ENCODE data around the gene SLBP.
"Not testable (repeated sequence)": the region's sequence is repeated elsewhere in the genome, so short reads cannot be mapped to it uniquely, and the experiment has no call there.

The SLBP gene

DNA sequence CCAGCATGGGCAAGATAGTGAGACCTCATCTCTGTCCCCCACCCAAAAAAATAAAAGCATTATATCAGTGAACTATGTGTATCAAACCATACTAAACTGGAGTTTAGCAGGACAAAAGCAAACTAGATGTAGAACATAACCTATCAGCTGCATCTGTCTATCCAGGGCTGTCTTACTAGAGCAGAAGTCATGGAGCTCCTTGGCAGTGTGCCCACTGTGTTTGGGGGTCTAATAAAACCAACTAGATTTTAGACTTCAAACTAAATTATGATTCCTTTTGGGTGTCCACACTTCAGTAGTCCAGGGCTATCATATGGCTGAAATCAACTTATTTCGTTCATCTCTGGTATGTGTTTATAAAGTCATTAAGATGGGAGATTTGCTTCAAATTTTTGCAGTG lies 8.3 kb downstream of the SLBP start:
- DNase-seq (ENCODE audit: low read depth), result no peak
- TF ChIP-seq, protein P1, sequence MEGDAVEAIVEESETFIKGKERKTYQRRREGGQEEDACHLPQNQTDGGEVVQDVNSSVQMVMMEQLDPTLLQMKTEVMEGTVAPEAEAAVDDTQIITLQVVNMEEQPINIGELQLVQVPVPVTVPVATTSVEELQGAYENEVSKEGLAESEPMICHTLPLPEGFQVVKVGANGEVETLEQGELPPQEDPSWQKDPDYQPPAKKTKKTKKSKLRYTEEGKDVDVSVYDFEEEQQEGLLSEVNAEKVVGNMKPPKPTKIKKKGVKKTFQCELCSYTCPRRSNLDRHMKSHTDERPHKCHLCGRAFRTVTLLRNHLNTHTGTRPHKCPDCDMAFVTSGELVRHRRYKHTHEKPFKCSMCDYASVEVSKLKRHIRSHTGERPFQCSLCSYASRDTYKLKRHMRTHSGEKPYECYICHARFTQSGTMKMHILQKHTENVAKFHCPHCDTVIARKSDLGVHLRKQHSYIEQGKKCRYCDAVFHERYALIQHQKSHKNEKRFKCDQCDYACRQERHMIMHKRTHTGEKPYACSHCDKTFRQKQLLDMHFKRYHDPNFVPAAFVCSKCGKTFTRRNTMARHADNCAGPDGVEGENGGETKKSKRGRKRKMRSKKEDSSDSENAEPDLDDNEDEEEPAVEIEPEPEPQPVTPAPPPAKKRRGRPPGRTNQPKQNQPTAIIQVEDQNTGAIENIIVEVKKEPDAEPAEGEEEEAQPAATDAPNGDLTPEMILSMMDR (IDR thresholded peaks at IDR 0.05; ENCODE audit: low read depth, low read length, missing control alignments), result no peak
- H3K4me3 ChIP-seq (ENCODE audit: low read depth, low read length), result no peak overlapping the region
- in situ Hi-C loops (cut with HindIII; ENCODE audit: low sequenced_read_pairs), result no loop called here

- DNase-seq (ENCODE audit: low read depth); H3K4me3 ChIP-seq (ENCODE audit: low read depth, low read length); in situ Hi-C loops (cut with HindIII; ENCODE audit: low sequenced_read_pairs): not testable (repeated sequence)
Observed at GRCh38 chr4:1701671-1702070, 10.4 kb downstream of the SLBP start.

GRCh38 chr4:1695913-1696312 lies 16.2 kb downstream of the SLBP start:
- TF ChIP-seq, protein P1 (IDR thresholded peaks at IDR 0.05; ENCODE audit: low read depth, low read length, missing control alignments), result no peak
- H3K4me3 ChIP-seq (ENCODE audit: low read depth, low read length), result no peak overlapping the region
- in situ Hi-C loops (cut with HindIII; ENCODE audit: low sequenced_read_pairs), result no loop called here
- no peak for DNase-seq (ENCODE audit: low read depth)

GRCh38 chr4:1693131-1693896 lies 18.8 kb downstream of the SLBP start:
- DNase-seq (ENCODE audit: low read depth), result peak; percentile 62
- no peak overlapping the region for H3K4me3 ChIP-seq (ENCODE audit: low read depth, low read length)
- in situ Hi-C loops (cut with HindIII; ENCODE audit: low sequenced_read_pairs), result no loop called here
- TF ChIP-seq, protein P1 (IDR thresholded peaks at IDR 0.05; ENCODE audit: low read depth, low read length, missing control alignments), result peak; percentile 98

DNA sequence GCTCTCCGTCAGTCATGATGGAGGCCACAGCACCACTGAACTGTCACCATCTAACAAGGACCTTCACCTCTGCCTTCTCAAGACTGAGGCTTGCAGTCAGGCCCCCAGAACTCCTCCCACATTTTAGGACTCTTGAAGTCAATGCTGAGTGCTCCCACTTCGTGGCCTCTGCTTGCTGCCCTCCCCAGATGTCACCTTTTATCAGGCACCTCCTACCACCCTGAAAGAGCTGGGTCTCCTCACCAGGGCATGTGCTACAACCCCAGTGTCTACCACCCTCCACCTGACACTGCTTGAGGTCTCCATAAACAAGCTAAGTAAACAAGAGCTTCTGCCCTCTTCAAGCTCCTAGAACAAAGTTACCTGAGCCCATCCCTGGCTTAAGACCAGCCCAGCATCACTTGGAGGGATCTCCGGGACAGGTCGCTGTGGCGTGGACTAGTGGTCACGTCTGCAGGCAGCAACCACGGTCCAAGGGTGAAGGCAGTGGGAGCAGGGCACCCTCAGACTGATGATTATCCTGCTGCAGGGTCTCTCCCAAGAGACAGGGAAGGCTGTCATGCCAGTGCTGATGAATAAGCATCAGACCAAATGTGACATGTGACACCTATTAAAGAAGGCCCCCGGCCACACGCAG lies 20.3 kb downstream of the SLBP start:
- no peak overlapping the region for H3K4me3 ChIP-seq (ENCODE audit: low read depth, low read length)
- TF ChIP-seq, protein P1 (IDR thresholded peaks at IDR 0.05; ENCODE audit: low read depth, low read length, missing control alignments), result no peak
- in situ Hi-C loops (cut with HindIII; ENCODE audit: low sequenced_read_pairs), result no loop called here
- no peak for DNase-seq (ENCODE audit: low read depth)

DNA sequence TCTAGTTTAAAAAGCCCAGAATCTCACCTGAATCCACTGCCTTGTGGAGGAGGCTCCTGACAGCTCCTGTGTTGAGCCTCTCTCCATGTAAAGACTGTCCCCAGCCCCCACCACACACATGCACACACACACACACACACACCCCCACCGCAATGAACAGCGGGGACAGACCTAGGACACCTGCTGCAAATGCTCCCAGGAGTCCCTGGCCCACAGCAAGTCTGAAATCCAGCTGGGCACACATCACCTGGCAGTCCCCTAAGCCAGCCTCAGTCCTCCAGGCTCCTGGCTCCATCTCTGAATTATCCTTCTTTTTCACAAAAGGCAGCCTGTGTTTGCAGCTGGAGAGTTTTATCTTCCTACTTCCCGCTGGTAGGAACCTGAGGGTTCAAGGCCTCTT lies 21.4 kb downstream of the SLBP start:
- no peak overlapping the region for H3K4me3 ChIP-seq (ENCODE audit: low read depth, low read length)
- TF ChIP-seq, protein P1 (IDR thresholded peaks at IDR 0.05; ENCODE audit: low read depth, low read length, missing control alignments), result no peak
- in situ Hi-C loops (cut with HindIII; ENCODE audit: low sequenced_read_pairs), result no loop called here
- no peak for DNase-seq (ENCODE audit: low read depth)

GRCh38 chr4:1686440-1687036 lies 25.6 kb downstream of the SLBP start:
- in situ Hi-C loops (cut with HindIII; ENCODE audit: low sequenced_read_pairs), result no loop called here
- TF ChIP-seq, protein P1 (IDR thresholded peaks at IDR 0.05; ENCODE audit: low read depth, low read length, missing control alignments), result no peak
- no peak for DNase-seq (ENCODE audit: low read depth)
- H3K4me3 ChIP-seq (ENCODE audit: low read depth, low read length), result no peak overlapping the region

Measured in astrocyte of the cerebellum (primary cell).